Measurements from ENCODE around the gene S100A6. TPM values are rescaled to one million over a fixed set of nuclear protein-coding genes. Genes with fewer than 3 reads are reported as not detected.
"Not testable (repeated sequence)": the region's sequence is repeated elsewhere in the genome, so short reads cannot be mapped to it uniquely, and the experiment has no call there.

Gene S100A6
- total RNA-seq, 1 donor from 2014 or later = 418 TPM

- intact Hi-C loops (cut with DNase I) = loop anchor here (1.0 to 5.0 kb wide), 2 partner anchors 59 to 214 kb away; no protein-coding TSS in a partner anchor
- DNase-seq (ENCODE audit: low spot score) = peak; percentile 99
Observed at GRCh38 chr1:153566414-153567371, 30.9 kb upstream of the S100A6 start.

DNA sequence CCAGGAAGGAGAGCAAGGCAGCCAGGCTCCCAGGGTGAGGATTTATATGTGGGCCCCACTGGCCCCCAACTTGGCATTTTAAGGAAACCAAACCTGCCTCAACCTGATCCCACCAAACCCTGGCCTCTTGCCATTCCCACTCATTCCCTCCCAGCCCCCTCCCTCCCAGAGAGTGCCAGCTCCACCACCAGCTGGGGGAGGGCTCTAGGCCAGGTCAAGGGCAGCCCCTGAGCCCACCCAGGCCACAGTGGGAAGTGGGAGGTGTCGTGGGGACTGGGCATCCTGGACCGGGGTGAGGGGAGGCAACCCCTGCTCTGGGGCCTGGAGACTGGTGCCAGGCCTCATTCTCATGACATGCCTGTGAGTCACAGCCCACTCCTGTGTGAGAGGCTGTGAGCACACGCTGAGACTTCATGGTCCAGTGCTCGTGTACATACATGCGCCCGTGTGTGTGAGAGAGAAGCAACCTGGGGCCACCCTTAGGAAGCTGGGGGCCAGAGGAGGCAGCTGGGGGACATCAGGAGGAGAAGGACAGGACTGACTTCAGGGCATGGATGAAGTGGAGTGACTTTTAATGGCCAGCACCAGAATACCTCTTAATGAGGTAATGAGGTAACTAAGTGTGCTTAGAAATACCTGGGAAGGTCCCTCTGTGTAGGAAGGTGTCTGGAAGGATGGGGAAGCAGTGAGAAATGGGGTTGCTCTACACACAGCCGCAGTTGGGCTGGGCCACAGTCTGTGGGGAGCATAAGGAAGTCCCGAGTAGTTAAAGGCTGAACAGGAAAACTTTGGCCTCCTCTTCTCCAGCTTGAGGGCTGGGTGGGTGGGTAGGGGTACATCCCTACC is 30.0 kb upstream of the S100A6 start, which contains the start of gene S100A2:
Gene S100A2, minus strand, starts transcription at position 316 of the 846 bp plus-strand sequence. CDS start 1,967 bp downstream, outside the sequence.
- no peak for DNase-seq (ENCODE audit: low spot score)
- intact Hi-C loops (cut with DNase I) = loop anchor here (1.0 to 5.0 kb wide), 2 partner anchors 58 to 213 kb away; no protein-coding TSS in a partner anchor

DNA sequence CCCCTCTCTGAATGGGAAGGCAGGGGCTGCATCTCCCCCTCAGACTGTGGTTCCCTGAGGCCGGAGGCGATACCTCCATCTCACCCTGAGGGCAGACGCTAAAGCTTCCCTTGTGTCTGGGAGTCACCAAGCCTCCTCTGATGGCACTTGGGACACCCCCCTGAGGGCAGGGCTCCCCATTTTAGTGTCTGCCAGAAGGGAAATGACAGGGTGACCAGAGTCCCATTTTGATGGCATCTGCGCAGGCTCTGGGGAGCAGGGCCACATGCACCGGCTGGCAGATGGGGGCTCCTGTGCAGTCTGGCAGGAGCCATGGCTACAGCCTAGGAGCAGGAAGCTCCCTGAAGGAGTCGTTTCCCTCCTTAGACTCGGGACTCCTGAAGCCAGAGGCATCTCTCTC is 28.2 kb upstream of the S100A6 start:
- DNase-seq (ENCODE audit: low spot score) = no peak
- intact Hi-C loops (cut with DNase I) = no loop called here

DNA sequence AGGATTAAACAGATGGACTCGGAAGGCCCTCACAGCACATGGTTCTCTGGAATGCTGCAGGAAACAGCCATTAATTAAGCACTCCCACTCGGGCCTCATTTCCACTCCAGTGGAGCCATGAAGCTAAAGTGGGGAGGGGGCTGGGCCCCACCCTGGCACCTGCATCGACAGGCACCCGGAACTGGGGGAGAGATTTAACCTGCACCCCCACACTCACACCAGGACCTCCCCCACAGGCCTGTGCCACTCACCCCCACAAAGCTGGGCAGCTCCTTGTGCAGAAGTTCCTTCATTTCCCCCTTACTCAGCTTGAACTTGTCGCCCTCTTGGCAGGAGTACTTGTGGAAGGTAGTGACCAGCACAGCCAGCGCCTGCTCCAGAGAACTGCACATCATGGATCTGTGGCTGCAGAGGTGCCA is 27.7 kb upstream of the S100A6 start:
- no peak for DNase-seq (ENCODE audit: low spot score)
- intact Hi-C loops (cut with DNase I) = no loop called here

DNA sequence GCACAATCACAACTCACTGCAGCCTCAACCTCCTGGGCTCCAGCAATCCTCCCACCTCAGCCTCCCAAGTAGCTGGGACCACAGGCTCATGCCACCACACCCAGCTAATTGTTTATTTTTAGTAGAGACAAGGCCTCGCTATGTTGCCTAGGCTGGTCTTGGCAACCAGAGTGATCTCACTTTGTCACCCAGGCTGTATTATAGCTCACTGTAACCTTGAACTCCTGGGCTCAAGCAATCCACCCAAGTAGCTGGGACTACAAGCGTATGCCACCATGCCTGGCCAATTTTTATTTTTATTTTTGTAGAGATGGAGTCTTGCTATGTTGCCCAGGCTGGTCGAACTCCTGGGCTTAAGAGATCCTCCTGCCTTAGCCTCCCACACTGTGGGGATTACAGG is 26.2 kb upstream of the S100A6 start:
- DNase-seq (ENCODE audit: low spot score); intact Hi-C loops (cut with DNase I): not testable (repeated sequence)

DNA sequence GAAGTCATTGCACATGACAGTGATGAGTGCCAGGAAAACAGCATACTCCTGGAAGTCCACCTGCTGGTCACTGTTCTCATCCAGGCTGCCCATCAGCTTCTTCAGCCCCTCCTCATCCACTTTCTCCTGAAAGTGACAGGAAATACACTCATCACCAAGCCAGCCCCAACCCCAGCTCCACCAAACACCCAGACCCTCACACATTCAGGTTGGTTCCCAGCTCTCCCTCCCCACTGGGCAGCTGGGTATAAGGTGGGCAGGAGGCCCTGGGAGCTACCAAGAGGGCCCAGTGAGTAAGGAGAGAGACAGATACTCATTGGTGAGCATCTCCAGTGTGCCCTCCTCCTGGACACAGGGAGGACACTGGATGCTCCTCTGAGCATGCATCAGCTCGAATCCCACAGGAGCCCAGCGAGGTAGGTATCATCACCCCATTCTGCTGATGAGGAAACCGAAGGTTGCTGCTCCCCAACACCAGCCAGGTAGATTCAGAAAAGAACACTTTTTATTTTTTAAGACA is 25.7 kb upstream of the S100A6 start:
- intact Hi-C loops (cut with DNase I) = no loop called here

DNA sequence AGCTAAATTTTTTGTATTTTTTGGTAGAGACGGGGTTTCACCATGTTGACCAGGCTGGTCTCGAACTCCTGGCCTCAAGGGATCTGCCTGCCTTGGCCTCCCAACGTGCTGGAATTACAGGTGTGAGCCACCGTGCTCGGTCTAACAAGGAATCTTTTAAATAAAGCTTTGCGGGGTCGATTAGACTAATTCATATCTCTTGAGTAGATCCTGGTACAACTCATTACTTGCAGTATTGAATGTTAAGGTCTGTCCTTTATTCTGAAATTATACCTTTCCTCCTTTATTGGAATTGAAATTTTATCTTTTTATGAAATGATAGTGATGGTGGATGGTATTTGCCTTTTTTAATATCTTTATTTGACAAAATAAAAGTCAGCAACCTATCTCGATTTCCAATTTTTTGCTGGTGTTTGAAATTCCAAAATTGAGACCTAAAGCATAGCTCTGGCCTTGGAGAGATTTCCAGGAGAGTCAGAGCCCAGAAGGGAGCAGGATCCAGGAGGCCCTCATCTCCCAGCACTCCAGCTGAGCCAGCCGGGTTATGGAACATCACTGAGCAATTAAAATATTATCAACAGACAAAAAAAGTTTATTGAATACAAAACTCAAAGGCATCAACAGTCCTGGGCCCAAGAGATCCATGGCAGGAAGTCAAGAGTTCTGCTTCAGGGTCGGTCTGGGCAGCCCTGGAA is 25.1 kb upstream of the S100A6 start:
- DNase-seq (ENCODE audit: low spot score) = no peak
- intact Hi-C loops (cut with DNase I) = no loop called here

More for the DNA sequence above, 25.7 kb upstream of the S100A6 start:
- DNase-seq (ENCODE audit: low spot score) = no peak

DNA sequence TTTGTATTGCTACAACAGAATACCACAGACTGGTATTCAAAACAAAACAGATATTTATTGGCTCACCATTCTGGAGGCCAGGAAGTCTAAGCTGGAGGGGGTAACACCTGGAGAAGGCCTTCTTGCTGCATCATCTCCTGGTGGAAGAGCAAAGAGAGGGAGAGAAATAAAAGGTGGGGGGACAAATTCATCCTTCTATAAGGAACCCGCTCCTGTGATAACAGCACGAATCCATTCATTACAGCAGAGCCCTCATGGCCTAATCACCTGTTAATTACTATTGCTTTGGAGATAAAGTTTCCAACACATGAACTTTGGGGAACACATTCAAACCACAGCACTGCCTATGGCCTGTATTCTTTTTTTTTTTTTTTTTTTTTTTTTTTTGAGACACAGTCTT is 24.4 kb upstream of the S100A6 start:
- intact Hi-C loops (cut with DNase I) = no loop called here
- DNase-seq (ENCODE audit: low spot score) = no peak

DNA sequence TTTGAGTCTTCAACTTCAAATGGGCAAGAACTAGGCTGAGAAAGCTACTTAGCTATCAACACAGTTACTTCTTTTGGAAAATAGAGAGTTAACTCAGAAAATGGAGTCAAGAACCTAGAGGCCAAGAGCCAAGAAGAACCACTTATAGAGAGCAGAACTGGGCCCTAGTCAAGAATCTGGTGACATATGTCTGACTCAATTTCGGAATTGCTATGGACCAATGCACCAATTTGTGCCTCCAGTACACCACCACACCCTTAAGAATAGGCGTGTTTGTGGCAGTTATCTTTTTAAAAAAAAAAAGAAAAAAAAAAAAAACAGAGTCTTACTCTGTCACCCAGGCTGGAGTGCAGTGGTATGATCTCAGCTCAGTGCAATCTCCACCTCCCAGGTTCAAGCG is 22.1 kb upstream of the S100A6 start:
- DNase-seq (ENCODE audit: low spot score) = no peak
- intact Hi-C loops (cut with DNase I) = no loop called here

DNA sequence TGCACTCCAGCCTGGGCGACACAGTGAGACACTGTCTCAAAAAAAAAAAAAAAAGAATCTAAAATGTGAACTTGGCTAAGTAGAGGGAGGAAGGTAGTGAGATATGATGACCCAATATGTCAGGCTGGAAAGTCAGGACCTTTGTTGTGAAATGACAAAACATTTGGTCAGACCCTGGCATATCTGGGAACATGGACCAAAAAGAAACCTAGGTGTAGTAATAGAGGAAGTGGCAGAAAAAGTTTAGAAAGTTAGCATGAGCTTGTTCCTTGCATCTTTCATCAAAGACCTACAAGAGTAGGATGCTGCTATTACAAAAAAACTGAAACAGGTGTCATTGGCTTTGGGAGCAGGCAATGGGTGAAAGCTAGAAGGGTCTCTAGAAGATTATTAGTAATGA is 20.6 kb upstream of the S100A6 start:
- intact Hi-C loops (cut with DNase I) = no loop called here

GRCh38 chr1:153553830-153554541 is 18.2 kb upstream of the S100A6 start:
- DNase-seq (ENCODE audit: low spot score) = no peak
- intact Hi-C loops (cut with DNase I) = no loop called here

More for the DNA sequence above, 20.6 kb upstream of the S100A6 start:
- no peak for DNase-seq (ENCODE audit: low spot score)

DNA sequence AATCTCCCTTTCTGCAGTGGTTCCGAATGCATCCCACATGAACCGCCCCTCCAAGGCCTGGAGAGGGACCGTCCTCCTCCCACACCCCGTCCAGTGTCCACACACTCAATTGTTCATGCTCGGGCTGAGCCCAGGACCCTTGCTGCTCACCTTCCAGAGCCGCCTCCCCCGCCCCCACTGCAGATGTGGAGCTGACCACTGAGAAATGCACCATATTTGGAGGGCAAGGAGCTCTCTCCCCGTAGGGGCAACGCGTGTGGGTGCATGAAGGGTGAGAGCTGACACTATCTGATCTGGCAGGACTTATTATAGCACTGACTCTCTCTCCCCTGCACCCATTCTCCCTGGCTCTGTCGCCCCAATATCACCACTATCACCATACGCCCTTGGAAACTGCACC is 17.3 kb upstream of the S100A6 start:
- intact Hi-C loops (cut with DNase I) = no loop called here
- DNase-seq (ENCODE audit: low spot score) = no peak

- intact Hi-C loops (cut with DNase I) = no loop called here
Observed at GRCh38 chr1:153552335-153552734, 16.5 kb upstream of the S100A6 start.

DNA sequence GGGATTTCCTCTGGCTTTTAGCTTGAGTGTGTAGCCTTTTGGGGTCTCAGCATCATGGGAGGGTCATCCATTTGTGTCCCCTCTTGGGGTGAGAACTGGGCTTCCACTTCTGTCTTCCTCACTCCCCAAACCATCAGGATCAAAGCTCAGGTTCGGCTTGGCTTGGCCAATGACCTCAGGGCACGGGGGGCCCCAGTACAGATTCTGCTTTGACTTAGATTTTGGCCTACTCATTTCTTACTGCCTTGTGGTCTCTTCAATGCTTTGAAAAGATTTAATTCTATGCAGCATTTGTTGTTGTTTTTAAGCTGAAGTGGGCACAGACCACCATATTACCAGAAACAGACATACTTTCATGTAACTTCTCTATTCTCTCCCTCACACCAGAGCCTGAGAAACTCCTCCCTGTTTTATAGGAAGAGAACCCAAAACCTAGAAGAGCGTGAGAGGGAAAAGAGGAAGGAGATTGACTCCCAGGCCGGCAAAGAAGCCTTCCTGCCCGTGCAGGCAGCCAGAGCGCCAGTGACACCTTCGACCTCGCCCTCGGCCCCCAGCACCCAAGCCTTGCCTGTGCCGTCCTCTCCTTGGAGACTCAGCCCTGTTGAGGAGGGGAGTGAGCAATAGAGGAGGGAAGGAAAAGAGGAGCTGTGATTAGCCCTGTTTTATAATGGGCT is 15.2 kb upstream of the S100A6 start:
- intact Hi-C loops (cut with DNase I) = no loop called here
- DNase-seq (ENCODE audit: low spot score) = no peak

More at GRCh38 chr1:153552335-153552734, 16.5 kb upstream of the S100A6 start:
- no peak for DNase-seq (ENCODE audit: low spot score)

DNA sequence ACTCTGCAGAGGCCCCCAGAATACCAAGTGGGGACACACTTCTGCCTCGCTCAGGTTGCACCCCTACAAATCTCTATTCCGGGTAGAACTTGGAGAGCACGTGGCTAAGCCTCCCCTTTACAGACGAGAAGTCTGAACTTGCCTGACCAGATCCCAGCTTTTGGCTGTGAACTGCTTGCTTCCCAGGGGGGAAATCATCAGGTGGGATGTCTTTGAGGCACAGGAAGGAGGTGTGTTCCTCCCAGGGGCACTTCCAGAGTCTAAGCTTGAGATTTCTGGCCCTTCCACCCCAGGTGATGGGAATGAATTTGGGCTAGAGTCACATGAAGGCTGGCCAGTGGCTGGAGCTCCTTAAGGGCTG is 14.6 kb upstream of the S100A6 start:
- no peak for DNase-seq (ENCODE audit: low spot score)
- intact Hi-C loops (cut with DNase I) = no loop called here

- DNase-seq (ENCODE audit: low spot score) = no peak
- intact Hi-C loops (cut with DNase I) = no loop called here
Observed at GRCh38 chr1:153549741-153550397, 14.1 kb upstream of the S100A6 start.
